ENCODE measurements around the gene IGIP. TPM values are rescaled to one million over a fixed set of nuclear protein-coding genes. Genes with fewer than 3 reads are reported as not detected.

The IGIP gene
- total and polyA plus RNA-seq, 2 donors from 2014 or later, result 13.2 to 15.5 TPM

DNA sequence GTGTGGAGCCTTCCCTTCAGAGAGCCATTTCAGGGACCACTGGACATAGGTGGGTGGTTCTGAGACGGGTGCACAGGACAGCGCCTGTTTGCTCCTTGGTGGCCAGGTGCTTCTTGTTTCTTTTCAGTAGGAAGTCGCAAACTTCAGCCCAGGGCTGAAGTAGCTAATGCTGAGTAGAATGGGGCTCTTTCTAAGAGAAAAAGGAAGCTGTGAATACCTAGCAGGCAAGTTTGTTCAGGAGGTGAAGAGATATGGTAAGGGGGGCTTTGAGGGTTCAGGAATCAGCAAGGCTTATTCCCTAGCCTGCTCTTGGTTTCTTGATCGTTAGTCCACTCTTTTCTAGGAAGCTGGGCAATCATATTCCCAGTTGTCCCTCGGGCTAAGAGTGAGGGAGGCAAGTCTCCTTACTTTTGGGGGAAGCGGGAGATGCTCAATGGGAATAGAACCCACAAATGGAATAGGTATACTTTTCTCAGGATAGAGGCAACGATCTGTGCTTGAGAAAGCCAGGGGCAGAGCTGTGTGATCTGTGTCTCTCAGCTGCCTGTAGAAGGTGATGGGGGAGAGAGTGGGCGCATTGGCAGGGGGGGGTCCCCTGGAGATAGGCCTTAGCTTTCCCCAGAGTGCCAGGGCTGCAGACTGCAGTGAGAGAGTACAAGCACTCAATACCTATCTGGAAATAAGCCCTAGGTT, 13.7 kb upstream of the IGIP start:
- Histone ChIP-seq H3K9ac (ENCODE audit: low read length in 3 of 3) (peak overlapping the region in 1 of 3 donors; percentile 61), H3K9me3 (ENCODE audit: control insufficient read depth in 2 of 3, insufficient read depth in 1 of 3, low read length in 3 of 3) (no peaks in the 10 kb centered on the region), H3K27me3 (ENCODE audit: control insufficient read depth, insufficient read depth, low read length) (peaks cover 41% of the 10 kb centered on the region), H3K4me1 (ENCODE audit: control insufficient read depth in 2 of 3, insufficient read depth in 2 of 3, low read depth in 1 of 3, low read length in 3 of 3) (peaks cover 0 to 32% (median 13%) of the 10 kb centered on the region in 3 donors), H3K36me3 (ENCODE audit: control insufficient read depth in 2 of 3, insufficient read depth in 3 of 3, low read length in 3 of 3) (no peaks in the 10 kb centered on the region), H3K4me3 (ENCODE audit: low read length in 3 of 3) (no peak overlapping the region), H3K27ac (ENCODE audit: low read depth in 2 of 2, low read length in 2 of 2) (peak overlapping the region in 1 of 2 donors; percentile 93)
- DNase-seq (peak in 1 of 5 donors; percentile 8), FAIRE-seq (no peak)
- intact Hi-C loops (cut with DNase I), result no loop called here
- TF ChIP-seq, protein P1, sequence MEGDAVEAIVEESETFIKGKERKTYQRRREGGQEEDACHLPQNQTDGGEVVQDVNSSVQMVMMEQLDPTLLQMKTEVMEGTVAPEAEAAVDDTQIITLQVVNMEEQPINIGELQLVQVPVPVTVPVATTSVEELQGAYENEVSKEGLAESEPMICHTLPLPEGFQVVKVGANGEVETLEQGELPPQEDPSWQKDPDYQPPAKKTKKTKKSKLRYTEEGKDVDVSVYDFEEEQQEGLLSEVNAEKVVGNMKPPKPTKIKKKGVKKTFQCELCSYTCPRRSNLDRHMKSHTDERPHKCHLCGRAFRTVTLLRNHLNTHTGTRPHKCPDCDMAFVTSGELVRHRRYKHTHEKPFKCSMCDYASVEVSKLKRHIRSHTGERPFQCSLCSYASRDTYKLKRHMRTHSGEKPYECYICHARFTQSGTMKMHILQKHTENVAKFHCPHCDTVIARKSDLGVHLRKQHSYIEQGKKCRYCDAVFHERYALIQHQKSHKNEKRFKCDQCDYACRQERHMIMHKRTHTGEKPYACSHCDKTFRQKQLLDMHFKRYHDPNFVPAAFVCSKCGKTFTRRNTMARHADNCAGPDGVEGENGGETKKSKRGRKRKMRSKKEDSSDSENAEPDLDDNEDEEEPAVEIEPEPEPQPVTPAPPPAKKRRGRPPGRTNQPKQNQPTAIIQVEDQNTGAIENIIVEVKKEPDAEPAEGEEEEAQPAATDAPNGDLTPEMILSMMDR (IDR thresholded peaks at IDR 0.05; ENCODE audit: borderline replicate concordance, extremely low read depth, insufficient read depth), result no peak

DNA sequence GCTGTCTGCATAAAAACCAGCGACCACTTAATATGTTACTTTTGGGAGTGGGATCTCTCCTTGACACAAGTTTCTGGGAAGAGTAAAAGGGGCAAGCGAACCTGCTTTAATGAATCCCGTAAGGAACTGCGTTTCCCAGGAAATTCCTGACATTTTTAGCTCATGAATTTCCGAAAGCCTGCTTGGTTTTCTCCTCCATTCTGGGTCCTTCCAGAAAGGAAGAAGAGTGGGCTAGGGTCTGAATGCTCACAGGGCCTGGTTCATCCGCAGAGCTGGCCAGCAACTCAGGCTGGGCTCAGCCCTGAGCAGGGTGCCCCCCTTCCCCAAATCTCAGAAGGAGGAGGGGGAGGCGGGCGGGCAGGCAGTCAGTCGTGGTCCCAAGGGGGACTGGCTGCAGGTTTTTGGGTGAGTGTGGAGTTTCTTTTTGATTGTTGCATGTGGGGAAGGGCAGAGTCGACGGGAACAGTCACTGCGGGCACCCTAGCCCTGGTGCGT, 13.0 kb upstream of the IGIP start:
- Histone ChIP-seq H3K36me3 (ENCODE audit: control insufficient read depth in 2 of 3, insufficient read depth in 3 of 3, low read length in 3 of 3) (no peaks in the 10 kb centered on the region), H3K9me3 (ENCODE audit: control insufficient read depth in 2 of 3, insufficient read depth in 1 of 3, low read length in 3 of 3) (no peaks in the 10 kb centered on the region), H3K27ac (ENCODE audit: low read depth in 2 of 2, low read length in 2 of 2) (peak overlapping the region; percentile 90 to 93), H3K4me1 (ENCODE audit: control insufficient read depth in 2 of 3, insufficient read depth in 2 of 3, low read depth in 1 of 3, low read length in 3 of 3) (peaks cover 0 to 30% (median 16%) of the 10 kb centered on the region in 3 donors), H3K4me3 (ENCODE audit: low read length in 3 of 3) (peak overlapping the region in 1 of 3 donors; percentile 80), H3K27me3 (ENCODE audit: control insufficient read depth, insufficient read depth, low read length) (peaks cover 41% of the 10 kb centered on the region), H3K9ac (ENCODE audit: low read length in 3 of 3) (peak overlapping the region in 2 of 3 donors; percentile 63 to 84)
- FAIRE-seq (no peak), DNase-seq (no peak)
- intact Hi-C loops (cut with DNase I), result no loop called here
- TF ChIP-seq, protein P1 (IDR thresholded peaks at IDR 0.05; ENCODE audit: borderline replicate concordance, extremely low read depth, insufficient read depth), result no peak

DNA sequence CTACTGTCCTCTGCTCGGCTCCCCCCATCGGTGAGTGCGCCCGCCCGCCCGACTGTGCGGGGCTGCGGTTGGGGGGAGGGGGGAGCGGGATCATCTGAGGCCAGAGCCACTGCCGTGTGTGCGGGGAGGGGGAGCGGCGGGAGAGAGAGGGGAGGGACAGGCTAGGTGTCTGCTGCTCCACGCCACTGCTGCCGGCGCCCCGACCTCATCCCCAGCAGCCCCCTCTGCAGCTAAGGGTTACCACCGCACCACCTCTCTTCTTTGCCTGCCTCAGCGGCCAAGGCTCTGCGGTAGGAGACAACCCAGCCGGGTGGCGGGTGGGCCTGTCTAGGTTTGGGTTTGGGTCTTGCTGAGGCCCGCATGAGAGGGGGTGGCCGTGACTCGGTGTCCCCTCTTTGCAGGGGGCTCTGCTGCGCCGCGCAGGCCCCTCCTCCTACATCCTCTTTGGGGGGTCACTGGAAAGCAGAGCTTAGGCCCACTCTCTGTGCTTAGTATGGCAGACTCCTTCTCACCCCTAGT, 12.5 kb upstream of the IGIP start:
- peak overlapping the region; percentile 61 to 82 (median 80) for H3K4me3 ChIP-seq (ENCODE audit: low read length in 3 of 3)
- intact Hi-C loops (cut with DNase I), result no loop called here
- peak overlapping the region in 2 of 3 donors; percentile 63 to 84 for H3K9ac ChIP-seq (ENCODE audit: low read length in 3 of 3)
- H3K27ac ChIP-seq (ENCODE audit: low read depth in 2 of 2, low read length in 2 of 2), result peak overlapping the region; percentile 90 to 93
- H3K4me1 ChIP-seq (ENCODE audit: control insufficient read depth in 2 of 3, insufficient read depth in 2 of 3, low read depth in 1 of 3, low read length in 3 of 3), result peaks cover 0 to 33% (median 20%) of the 10 kb centered on the region in 3 donors
- DNase-seq (peak in 3 of 5 donors; percentile 16 to 83 (median 72)), FAIRE-seq (no peak)
- TF ChIP-seq, protein P1 (IDR thresholded peaks at IDR 0.05; ENCODE audit: borderline replicate concordance, extremely low read depth, insufficient read depth), result no peak
- H3K27me3 ChIP-seq (ENCODE audit: control insufficient read depth, insufficient read depth, low read length), result peaks cover 41% of the 10 kb centered on the region
- no peaks in the 10 kb centered on the region for H3K36me3 ChIP-seq (ENCODE audit: control insufficient read depth in 2 of 3, insufficient read depth in 3 of 3, low read length in 3 of 3)
- H3K9me3 ChIP-seq (ENCODE audit: control insufficient read depth in 2 of 3, insufficient read depth in 1 of 3, low read length in 3 of 3), result no peaks in the 10 kb centered on the region
